Smooth muscle cell (in vitro differentiated cells): ENCODE data around the gene COL8A1. TPM values are rescaled to one million over a fixed set of nuclear protein-coding genes. Genes with fewer than 3 reads are reported as not detected.
A peak's percentile ranks its signal among the peaks of the same experiment; 100 is the strongest.
"Not testable (repeated sequence)": the region's sequence is repeated elsewhere in the genome, so short reads cannot be mapped to it uniquely, and the experiment has no call there.

Experiments
- DNase-seq: peaks from one replicate; lab custom pipeline; 2025; ENCODE audit not compliant: unreplicated experiment; lab: John Stamatoyannopoulos, UW
- H2AFZ ChIP-seq: fragments of 200-600 bp; sonication (generic); 2 replicates; pipeline ENCODE4 v1.6.0; 2016; ENCODE audit warnings: antibody characterized with exemption, low read depth, mild to moderate bottlenecking
- H3F3A ChIP-seq: fragments of 200-600 bp; sonication (generic); 2 replicates; pipeline ENCODE4 v1.6.0; 2017; ENCODE audit warnings: antibody characterized with exemption, low read depth
- H3K27ac ChIP-seq: fragments of 200-600 bp; sonication (generic); 2 replicates; pipeline ENCODE4 v1.5.1; 2016; ENCODE audit warnings: low read depth, mild to moderate bottlenecking
- H3K27me3 ChIP-seq: fragments of 200-600 bp; sonication (generic); 2 replicates; pipeline ENCODE4 v1.6.1; 2016; ENCODE audit warnings: low read depth, mild to moderate bottlenecking
- H3K36me3 ChIP-seq: fragments of 200-600 bp; sonication (generic); 2 replicates; pipeline ENCODE4 v1.5.1; 2016; ENCODE audit warnings: low read depth
- H3K4me1 ChIP-seq: fragments of 200-600 bp; sonication (generic); 2 replicates; pipeline ENCODE4 v1.5.1; 2016; ENCODE audit warnings: low read depth
- H3K4me2 ChIP-seq: fragments of 200-600 bp; sonication (generic); 2 replicates; pipeline ENCODE4 v1.6.0; 2016; ENCODE audit warnings: mild to moderate bottlenecking
- H3K4me3 ChIP-seq: fragments of 200-600 bp; sonication (generic); 2 replicates; pipeline ENCODE4 v1.5.1; 2016; ENCODE audit warnings: mild to moderate bottlenecking
- H3K79me2 ChIP-seq: fragments of 200-600 bp; sonication (generic); 2 replicates; pipeline ENCODE4 v1.6.0; 2016; ENCODE audit warnings: low read depth, mild to moderate bottlenecking
- H3K9ac ChIP-seq: fragments of 200-600 bp; sonication (generic); 2 replicates; pipeline ENCODE4 v1.6.0; 2016; ENCODE audit warnings: low read depth
- H3K9me3 ChIP-seq: fragments of 200-600 bp; sonication (generic); replicated peaks from 2 replicates; pipeline ENCODE4 v1.5.1; 2016; ENCODE audit warnings: low read depth
- H4K20me1 ChIP-seq: fragments of 200-600 bp; sonication (generic); 2 replicates; pipeline ENCODE4 v1.6.0; 2016; ENCODE audit warnings: low read depth
- CTCF ChIP-seq: fragments of 200-600 bp; sonication (generic); IDR thresholded peaks from 2 replicates; pipeline ENCODE4 v1.5.1; 2017; ENCODE audit warnings: borderline replicate concordance, mild to moderate bottlenecking, antibody characterized with exemption; ENCODE audit not compliant: insufficient read depth, poor library complexity, severe bottlenecking
- WGBS: methylation state at CpG from one replicate; pipeline ENCODE4 v1.1.7; 2016; ENCODE audit warnings: low lambda C conversion rate; 5-methylcytosine and 5-hydroxymethylcytosine counted together
- polyA plus RNA-seq: library from polyadenylated mRNA; unstranded; fragments of >200 nt; fragmentation: Nextera tagmentation; extraction: Ambion mirVana; gene quantifications from 2 replicates; pipeline ENCODE4 v1.2.1, GENCODE V29; 2016
- total RNA-seq: library from RNA; depleted of rRNA; stranded (reverse); fragments of >200 nt; gene quantifications from 2 replicates; pipeline ENCODE4 v1.2.3, GENCODE V29; 2014

COL8A1 gene
- 8.2 and 17.1 TPM in 2 replicates for total RNA-seq
- polyA plus RNA-seq, result 7.9 and 9.3 TPM in 2 replicates

GRCh38 chr3:99638167-99638948 lies at the start of gene COL8A1:
COL8A1 (plus strand) TSS chr3:99638594; CDS start chr3:99790683, 152,089 bp downstream.
- H3K4me1 ChIP-seq, result peaks cover 13% of the 10 kb centered on the region
- H3F3A ChIP-seq, result peaks cover 7% of the 10 kb centered on the region
- H3K36me3 ChIP-seq, result no peaks in the 10 kb centered on the region
- peak within 1 kb of the TSS; percentile 82 for H2AFZ ChIP-seq
- no peak for DNase-seq
- H3K27ac ChIP-seq, result peak within 1 kb of the TSS; percentile 80
- peak within 1 kb of the TSS; percentile 52 for H3K4me3 ChIP-seq
- WGBS, result 4% methylated on average over 18 of the region's 26 CpGs
- no peaks in the 10 kb centered on the region for H3K9me3 ChIP-seq
- H3K9ac ChIP-seq, result peak within 1 kb of the TSS; percentile 41
- no peak for TF ChIP-seq CTCF
- no peaks in the 10 kb centered on the region for H4K20me1 ChIP-seq
- H3K79me2 ChIP-seq, result no peaks in the 10 kb centered on the region
- peak within 1 kb of the TSS; percentile 92 for H3K4me2 ChIP-seq
- H3K27me3 ChIP-seq, result peaks cover 33% of the 10 kb centered on the region

GRCh38 chr3:99589168-99589567 lies 49.2 kb upstream of the COL8A1 start:
- H3K4me1 ChIP-seq, H2AFZ ChIP-seq, H3K27me3 ChIP-seq, H4K20me1 ChIP-seq, H3K36me3 ChIP-seq, H3K4me2 ChIP-seq, H3K4me3 ChIP-seq, H3F3A ChIP-seq, H3K9ac ChIP-seq, H3K27ac ChIP-seq, H3K9me3 ChIP-seq, H3K79me2 ChIP-seq, DNase-seq: not testable (repeated sequence)
- 67% methylated on average over 4 of the region's 4 CpGs for WGBS

GRCh38 chr3:99599894-99600293 lies 38.5 kb upstream of the COL8A1 start:
- Histone ChIP-seq H3K36me3 (no peaks in the 10 kb centered on the region), H3F3A (no peaks in the 10 kb centered on the region), H3K4me1 (no peaks in the 10 kb centered on the region), H3K4me3 (no peak overlapping the region), H4K20me1 (no peaks in the 10 kb centered on the region), H3K9ac (no peak overlapping the region), H3K27me3 (peaks cover 3% of the 10 kb centered on the region), H3K4me2 (no peak overlapping the region), H3K27ac (no peak overlapping the region), H3K79me2 (no peaks in the 10 kb centered on the region), H2AFZ (no peak overlapping the region), H3K9me3 (no peaks in the 10 kb centered on the region)
- 86% methylated on average over 5 of the region's 5 CpGs for WGBS
- no peak for TF ChIP-seq CTCF
- no peak for DNase-seq

- Histone ChIP-seq H4K20me1 (no peaks in the 10 kb centered on the region), H3K27ac (no peak overlapping the region), H3K9me3 (no peaks in the 10 kb centered on the region), H3K79me2 (no peaks in the 10 kb centered on the region), H2AFZ (no peak overlapping the region), H3K36me3 (no peaks in the 10 kb centered on the region), H3K9ac (no peak overlapping the region), H3K27me3 (peaks cover 3% of the 10 kb centered on the region), H3K4me3 (no peak overlapping the region), H3K4me1 (no peaks in the 10 kb centered on the region), H3K4me2 (no peak overlapping the region), H3F3A (no peaks in the 10 kb centered on the region)
- WGBS, result 91% methylated on average over 1 of the region's 1 CpG
- no peak for TF ChIP-seq CTCF
- DNase-seq, result no peak
Measured at GRCh38 chr3:99601515-99601914, 36.9 kb upstream of the COL8A1 start.
